HEK293 (cell line): Measurements from ENCODE around the gene RFESD.

ENCODE experiments used
- CTCF ChIP-seq: fragments of 450-650 bp; formaldehyde crosslinking; IDR thresholded peaks from 2 replicates; pipeline ENCODE4 v1.5.1; 2016; ENCODE audit warnings: missing biosample characterization, missing genetic modification characterization
- ELK4 ChIP-seq: IDR thresholded peaks from 2 replicates; pipeline ENCODE4 v1.6.1; 2011; ENCODE audit warnings: mild to moderate bottlenecking, low read depth, low read length, borderline replicate concordance
- ZBTB7A ChIP-seq: fragments of 450-650 bp; formaldehyde crosslinking; IDR thresholded peaks from 2 replicates; pipeline ENCODE4 v1.5.1; 2016; ENCODE audit warnings: low read depth, missing biosample characterization, missing genetic modification characterization
- ZNF350 ChIP-seq: fragments of 450-650 bp; formaldehyde crosslinking; IDR thresholded peaks from 2 replicates; pipeline ENCODE4 v1.5.0; 2017; ENCODE audit warnings: missing biosample characterization, mild to moderate bottlenecking, missing genetic modification characterization
- ZNF530 ChIP-seq: fragments of 450-650 bp; formaldehyde crosslinking; IDR thresholded peaks from 2 replicates; pipeline ENCODE4 v1.5.1; 2016; ENCODE audit warnings: low read depth, missing biosample characterization, missing genetic modification characterization

GRCh38 chr5:95655575-95655974, 9.0 kb downstream of the RFESD start:
- TF ChIP-seq ZBTB7A (no peak), ZNF350 (tag by site-specific recombination) (no peak), CTCF (tag by site-specific recombination) (no peak), ELK4 (no peak), ZNF530 (tag by site-specific recombination) (no peak)
